Astrocyte (in vitro differentiated cells and primary cell): ENCODE data around the gene NIPBL.

ENCODE experiments used
- EZH2 ChIP-seq: IDR thresholded peaks from 2 replicates; pipeline ENCODE4 v1.6.1; 2012; ENCODE audit warnings: mild to moderate bottlenecking, low read length, inconsistent platforms; ENCODE audit not compliant: insufficient read depth
- TF ChIP-seq, protein P1 (sequence below): IDR thresholded peaks from 2 replicates; pipeline ENCODE4 v1.5.1; 2011; ENCODE audit warnings: low read depth, mild to moderate bottlenecking, inconsistent platforms, low read length, moderate library complexity; ENCODE audit not compliant: insufficient read depth

DNA sequence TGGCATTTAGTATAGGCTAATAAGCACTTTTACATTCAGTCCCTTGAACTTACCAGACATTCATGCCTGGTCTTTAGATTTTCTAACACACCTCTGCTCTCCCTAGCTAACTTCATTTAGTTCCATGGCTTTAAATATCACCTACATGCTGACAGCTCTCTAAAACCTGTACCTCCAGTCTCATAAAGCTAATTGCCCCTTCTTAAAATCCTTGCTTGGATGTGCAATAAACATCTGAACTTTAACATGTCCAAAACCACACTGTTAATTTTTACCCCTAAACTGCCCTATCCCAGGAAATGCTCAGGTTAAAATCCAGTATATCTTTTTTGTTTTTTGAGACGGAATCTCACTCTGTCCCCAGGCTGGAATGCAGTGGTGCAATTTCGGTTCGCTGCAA is 232.8 kb downstream of the NIPBL start:
- TF ChIP-seq, protein P1, sequence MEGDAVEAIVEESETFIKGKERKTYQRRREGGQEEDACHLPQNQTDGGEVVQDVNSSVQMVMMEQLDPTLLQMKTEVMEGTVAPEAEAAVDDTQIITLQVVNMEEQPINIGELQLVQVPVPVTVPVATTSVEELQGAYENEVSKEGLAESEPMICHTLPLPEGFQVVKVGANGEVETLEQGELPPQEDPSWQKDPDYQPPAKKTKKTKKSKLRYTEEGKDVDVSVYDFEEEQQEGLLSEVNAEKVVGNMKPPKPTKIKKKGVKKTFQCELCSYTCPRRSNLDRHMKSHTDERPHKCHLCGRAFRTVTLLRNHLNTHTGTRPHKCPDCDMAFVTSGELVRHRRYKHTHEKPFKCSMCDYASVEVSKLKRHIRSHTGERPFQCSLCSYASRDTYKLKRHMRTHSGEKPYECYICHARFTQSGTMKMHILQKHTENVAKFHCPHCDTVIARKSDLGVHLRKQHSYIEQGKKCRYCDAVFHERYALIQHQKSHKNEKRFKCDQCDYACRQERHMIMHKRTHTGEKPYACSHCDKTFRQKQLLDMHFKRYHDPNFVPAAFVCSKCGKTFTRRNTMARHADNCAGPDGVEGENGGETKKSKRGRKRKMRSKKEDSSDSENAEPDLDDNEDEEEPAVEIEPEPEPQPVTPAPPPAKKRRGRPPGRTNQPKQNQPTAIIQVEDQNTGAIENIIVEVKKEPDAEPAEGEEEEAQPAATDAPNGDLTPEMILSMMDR = no peak
- no peak for TF ChIP-seq EZH2
